WERI-Rb-1 (cell line): ENCODE results near the gene STPG2.

Experiments used
- DNase-seq: peaks from one replicate; pipeline ENCODE4 v3.0.0-alpha.2; 2020
- H3K27ac ChIP-seq: fragments of 250-450 bp; sonication (Bioruptor Pico); 2 replicates; pipeline ENCODE4 v1.5.1; 2020; ENCODE audit warnings: mild to moderate bottlenecking, moderate library complexity
- H3K27me3 ChIP-seq: fragments of 250-450 bp; sonication (Bioruptor Pico); 2 replicates; pipeline ENCODE4 v1.5.1; 2021; ENCODE audit warnings: mild to moderate bottlenecking, low read depth, moderate library complexity; ENCODE audit not compliant: insufficient read depth, severe bottlenecking
- H3K36me3 ChIP-seq: fragments of 250-450 bp; sonication (Bioruptor Pico); 2 replicates; pipeline ENCODE4 v1.5.1; 2020; ENCODE audit warnings: mild to moderate bottlenecking, moderate library complexity
- H3K4me3 ChIP-seq: 2 replicates; pipeline ENCODE4 v1.5.1; 2011; ENCODE audit warnings: low read depth, mild to moderate bottlenecking, control low read depth, low read length
- H3K9me3 ChIP-seq: fragments of 250-450 bp; sonication (Bioruptor Pico); 2 replicates; pipeline ENCODE4 v1.5.1; 2021; ENCODE audit warnings: mild to moderate bottlenecking, moderate library complexity; ENCODE audit not compliant: severe bottlenecking
- TF ChIP-seq, protein P1 (sequence below): IDR thresholded peaks from 2 replicates; pipeline ENCODE4 v1.5.1; 2011; ENCODE audit warnings: low read depth, mild to moderate bottlenecking, control low read depth, inconsistent platforms, low read length

STPG2 gene

DNA sequence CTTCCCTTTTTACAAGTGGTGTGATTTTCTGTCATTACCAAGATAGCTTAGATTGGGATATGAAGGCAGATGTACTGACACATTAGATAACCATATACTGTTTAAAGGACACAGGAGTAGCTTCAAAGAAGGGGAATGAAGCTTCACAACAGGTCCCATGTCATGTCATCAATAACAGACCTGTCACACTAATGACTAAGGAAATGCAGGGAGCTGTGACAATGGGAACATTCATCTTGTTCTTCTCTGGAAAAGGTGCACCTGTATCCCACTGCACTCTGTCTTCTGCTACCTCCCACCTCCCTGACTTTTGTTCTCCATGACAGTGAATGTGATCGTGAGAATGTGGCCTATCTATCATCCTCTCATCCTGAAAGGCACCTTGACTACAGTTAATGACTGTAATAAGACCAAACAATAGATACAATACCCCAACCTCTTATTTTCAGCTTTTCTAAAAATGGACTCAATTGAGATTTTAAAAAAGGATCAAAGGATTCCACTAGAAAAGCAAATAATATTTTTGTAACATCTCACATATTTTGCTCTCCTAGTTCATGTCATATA lies 472.5 kb downstream of the STPG2 start:
- TF ChIP-seq, protein P1, sequence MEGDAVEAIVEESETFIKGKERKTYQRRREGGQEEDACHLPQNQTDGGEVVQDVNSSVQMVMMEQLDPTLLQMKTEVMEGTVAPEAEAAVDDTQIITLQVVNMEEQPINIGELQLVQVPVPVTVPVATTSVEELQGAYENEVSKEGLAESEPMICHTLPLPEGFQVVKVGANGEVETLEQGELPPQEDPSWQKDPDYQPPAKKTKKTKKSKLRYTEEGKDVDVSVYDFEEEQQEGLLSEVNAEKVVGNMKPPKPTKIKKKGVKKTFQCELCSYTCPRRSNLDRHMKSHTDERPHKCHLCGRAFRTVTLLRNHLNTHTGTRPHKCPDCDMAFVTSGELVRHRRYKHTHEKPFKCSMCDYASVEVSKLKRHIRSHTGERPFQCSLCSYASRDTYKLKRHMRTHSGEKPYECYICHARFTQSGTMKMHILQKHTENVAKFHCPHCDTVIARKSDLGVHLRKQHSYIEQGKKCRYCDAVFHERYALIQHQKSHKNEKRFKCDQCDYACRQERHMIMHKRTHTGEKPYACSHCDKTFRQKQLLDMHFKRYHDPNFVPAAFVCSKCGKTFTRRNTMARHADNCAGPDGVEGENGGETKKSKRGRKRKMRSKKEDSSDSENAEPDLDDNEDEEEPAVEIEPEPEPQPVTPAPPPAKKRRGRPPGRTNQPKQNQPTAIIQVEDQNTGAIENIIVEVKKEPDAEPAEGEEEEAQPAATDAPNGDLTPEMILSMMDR = no peak
- Histone ChIP-seq H3K27ac (no peak overlapping the region), H3K27me3 (no peaks in the 10 kb centered on the region), H3K36me3 (no peaks in the 10 kb centered on the region), H3K4me3 (no peak overlapping the region), H3K9me3 (peaks cover 2% of the 10 kb centered on the region)
- DNase-seq = no peak

DNA sequence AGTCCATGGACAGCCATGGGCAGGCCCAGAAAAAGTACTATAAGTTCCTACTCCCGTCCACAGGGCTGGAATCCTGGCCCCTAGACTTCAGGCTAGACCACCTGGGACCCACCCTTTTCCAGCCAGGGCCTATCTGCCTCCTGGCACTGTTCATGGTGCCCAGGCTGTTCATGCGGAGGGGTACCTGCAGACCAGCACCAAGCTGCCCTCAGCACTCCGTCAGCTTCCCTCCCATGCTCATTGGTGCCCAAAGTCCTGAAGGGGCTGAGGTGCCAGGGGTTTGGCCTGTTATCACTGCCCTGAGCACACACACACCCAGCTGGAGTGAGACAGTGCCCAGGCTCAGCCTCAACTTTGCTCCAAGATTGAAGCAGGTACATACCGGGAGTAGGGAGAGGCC lies 477.7 kb downstream of the STPG2 start:
- Histone ChIP-seq H3K9me3 (peaks cover 7% of the 10 kb centered on the region), H3K4me3 (no peak overlapping the region), H3K27ac (no peak overlapping the region), H3K36me3 (no peaks in the 10 kb centered on the region), H3K27me3 (no peaks in the 10 kb centered on the region)
- DNase-seq = no peak
- TF ChIP-seq, protein P1 = no peak

DNA sequence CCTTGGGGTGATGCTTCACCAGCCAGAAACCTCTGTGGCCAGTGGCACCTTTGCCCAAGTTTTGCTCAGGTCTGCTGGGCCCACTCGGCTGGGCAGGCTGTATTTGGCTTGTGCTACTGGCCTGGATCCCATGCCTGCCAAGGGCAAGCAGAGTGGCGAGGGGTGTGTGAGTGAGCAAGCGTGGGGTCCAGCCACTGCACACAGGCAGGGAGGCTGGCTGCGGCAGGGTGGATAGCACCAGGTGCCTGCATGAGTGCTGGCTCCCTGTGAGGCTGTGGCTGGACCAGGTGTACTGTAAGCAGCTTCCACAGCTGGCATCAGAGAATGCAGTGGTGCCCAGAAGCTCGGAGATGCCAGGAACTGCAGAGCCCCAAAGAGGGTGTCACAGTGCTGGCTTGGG lies 478.5 kb downstream of the STPG2 start:
- no peaks in the 10 kb centered on the region for H3K27me3 ChIP-seq
- H3K9me3 ChIP-seq = peaks cover 7% of the 10 kb centered on the region
- H3K4me3 ChIP-seq = no peak overlapping the region
- no peak overlapping the region for H3K27ac ChIP-seq
- no peak for DNase-seq
- TF ChIP-seq, protein P1 = no peak
- H3K36me3 ChIP-seq = no peaks in the 10 kb centered on the region

DNA sequence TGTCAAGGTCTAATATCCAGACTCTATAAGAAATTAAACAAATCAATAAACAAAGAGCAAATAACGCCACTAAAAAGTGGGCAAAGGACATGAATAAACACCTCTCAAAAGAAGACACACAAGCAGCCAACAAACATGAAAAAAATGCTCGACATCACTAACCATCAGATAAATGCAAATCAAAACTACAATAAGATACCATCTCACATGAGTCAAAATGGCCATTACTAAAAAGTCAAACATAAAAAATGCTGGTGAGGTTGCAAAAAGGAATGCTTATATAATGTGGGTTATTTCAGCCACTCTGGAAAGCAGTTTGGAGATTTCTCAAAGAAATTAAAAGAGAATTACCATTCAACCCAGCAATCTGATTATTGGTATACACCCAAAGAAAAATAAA lies 481.1 kb downstream of the STPG2 start:
- no peak for DNase-seq
- TF ChIP-seq, protein P1 = no peak
- Histone ChIP-seq H3K4me3 (no peak overlapping the region), H3K9me3 (peaks cover 7% of the 10 kb centered on the region), H3K27ac (no peak overlapping the region), H3K36me3 (no peaks in the 10 kb centered on the region), H3K27me3 (no peaks in the 10 kb centered on the region)

DNA sequence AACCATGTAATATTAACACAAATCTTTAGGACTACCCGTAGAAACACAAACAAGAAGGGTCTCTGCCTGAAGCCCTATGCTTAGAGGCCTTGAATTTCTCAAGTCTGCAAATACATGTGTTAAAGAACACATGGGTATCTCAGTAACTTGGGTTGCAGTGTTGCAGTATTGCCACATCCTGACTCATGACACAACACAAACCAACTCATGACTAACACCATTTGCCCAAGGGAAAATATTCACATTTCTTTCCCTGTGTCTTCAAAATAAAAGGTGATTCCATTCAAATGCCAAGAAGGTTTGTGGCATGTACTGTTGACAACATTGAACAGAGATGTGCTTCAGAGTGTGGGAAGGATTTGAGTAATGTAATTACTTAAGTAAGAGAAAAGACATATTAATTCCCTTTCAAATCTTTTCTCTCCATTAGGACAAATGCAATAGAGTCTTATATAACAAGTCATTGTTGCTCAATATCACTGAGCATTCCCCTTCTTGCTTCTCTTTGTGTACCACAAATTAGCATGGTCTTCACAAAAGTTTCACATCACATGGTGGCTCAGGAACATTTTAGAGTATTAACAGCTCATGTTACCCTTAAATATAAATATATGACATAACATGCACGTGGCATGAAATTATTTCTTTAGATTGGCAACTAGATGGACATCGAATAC lies 487.1 kb downstream of the STPG2 start:
- Histone ChIP-seq H3K27me3 (no peaks in the 10 kb centered on the region), H3K27ac (no peak overlapping the region), H3K9me3 (no peaks in the 10 kb centered on the region), H3K36me3 (no peaks in the 10 kb centered on the region), H3K4me3 (no peak overlapping the region)
- DNase-seq = no peak
- TF ChIP-seq, protein P1 = no peak

DNA sequence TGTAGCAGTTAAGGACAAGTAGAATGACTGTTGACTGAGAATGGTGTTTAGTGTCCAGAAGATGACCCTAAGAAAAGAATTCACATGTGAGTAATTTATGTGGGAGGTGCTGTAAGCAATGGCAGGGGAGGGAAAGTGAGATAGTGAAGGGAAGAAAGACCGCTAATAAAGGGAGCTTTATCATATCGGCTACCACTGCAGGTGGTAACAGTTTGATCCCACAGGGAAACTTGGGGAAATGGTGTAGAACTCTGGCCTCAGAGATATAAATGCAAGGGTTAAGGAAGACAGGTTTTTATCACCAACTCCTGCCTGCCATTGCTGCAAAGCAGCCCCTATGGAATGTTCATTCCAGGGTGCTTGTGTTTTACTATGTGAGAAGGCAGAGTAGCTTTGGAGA lies 489.6 kb downstream of the STPG2 start:
- no peaks in the 10 kb centered on the region for H3K36me3 ChIP-seq
- no peak overlapping the region for H3K4me3 ChIP-seq
- no peak overlapping the region for H3K27ac ChIP-seq
- no peaks in the 10 kb centered on the region for H3K9me3 ChIP-seq
- TF ChIP-seq, protein P1 = no peak
- DNase-seq = no peak
- no peaks in the 10 kb centered on the region for H3K27me3 ChIP-seq
